ENCODE measurements around the gene MYH7.
"Not testable (repeated sequence)": the region's sequence is repeated elsewhere in the genome, so short reads cannot be mapped to it uniquely, and the experiment has no call there.

Gene MYH7

GRCh38 chr14:23386266-23386657, 49.2 kb downstream of the MYH7 start:
- not testable (repeated sequence) for DNase-seq (ENCODE audit: low read depth)

GRCh38 chr14:23385642-23386265, 49.7 kb downstream of the MYH7 start:
- no peak for DNase-seq (ENCODE audit: low read depth)

- no peak for DNase-seq (ENCODE audit: low read depth)
These were observed 50.2 kb downstream of the MYH7 start for GRCh38 chr14:23385244-23385641.

- no peak for DNase-seq (ENCODE audit: low read depth)
These were observed 50.9 kb downstream of the MYH7 start for GRCh38 chr14:23384364-23385080.

GRCh38 chr14:23382731-23383440, 52.6 kb downstream of the MYH7 start:
- DNase-seq (ENCODE audit: low read depth), result no peak

- no peak for DNase-seq (ENCODE audit: low read depth)
These were observed 53.2 kb downstream of the MYH7 start for GRCh38 chr14:23382276-23382675.

- no peak for DNase-seq (ENCODE audit: low read depth)
These were observed 53.6 kb downstream of the MYH7 start for GRCh38 chr14:23381871-23382270.

- no peak for DNase-seq (ENCODE audit: low read depth)
These were observed 54.5 kb downstream of the MYH7 start for GRCh38 chr14:23380976-23381375.

- no peak for DNase-seq (ENCODE audit: low read depth)
These were observed 55.1 kb downstream of the MYH7 start for GRCh38 chr14:23380197-23380914.

- peak; percentile 33 for DNase-seq (ENCODE audit: low read depth)
These were observed 55.9 kb downstream of the MYH7 start for GRCh38 chr14:23379366-23380196.

- DNase-seq (ENCODE audit: low read depth), result no peak
These were observed 56.7 kb downstream of the MYH7 start for GRCh38 chr14:23378612-23379220.

- no peak for DNase-seq (ENCODE audit: low read depth)
These were observed 57.6 kb downstream of the MYH7 start for GRCh38 chr14:23377573-23378563.

GRCh38 chr14:23377198-23377550, 58.3 kb downstream of the MYH7 start:
- no peak for DNase-seq (ENCODE audit: low read depth)

- DNase-seq (ENCODE audit: low read depth), result no peak
These were observed 58.8 kb downstream of the MYH7 start, which contains the start of gene CMTM5 for GRCh38 chr14:23376482-23377197. Gene CMTM5 (plus strand): TSS chr14:23377046. CDS start chr14:23377252, 206 bp downstream.

GRCh38 chr14:23375527-23376251, 59.8 kb downstream of the MYH7 start:
- DNase-seq (ENCODE audit: low read depth), result no peak

GRCh38 chr14:23373041-23373440, 62.4 kb downstream of the MYH7 start:
- no peak for DNase-seq (ENCODE audit: low read depth)

GRCh38 chr14:23372509-23372908, 63.0 kb downstream of the MYH7 start, which contains the start of gene IL25:
Gene IL25 (plus strand): TSS chr14:23372809.
- no peak for DNase-seq (ENCODE audit: low read depth)

- DNase-seq (ENCODE audit: low read depth), result no peak
These were observed 63.6 kb downstream of the MYH7 start for GRCh38 chr14:23371865-23372264.
